Measurements from ENCODE around the gene PSMB3.

The PSMB3 gene

DNA sequence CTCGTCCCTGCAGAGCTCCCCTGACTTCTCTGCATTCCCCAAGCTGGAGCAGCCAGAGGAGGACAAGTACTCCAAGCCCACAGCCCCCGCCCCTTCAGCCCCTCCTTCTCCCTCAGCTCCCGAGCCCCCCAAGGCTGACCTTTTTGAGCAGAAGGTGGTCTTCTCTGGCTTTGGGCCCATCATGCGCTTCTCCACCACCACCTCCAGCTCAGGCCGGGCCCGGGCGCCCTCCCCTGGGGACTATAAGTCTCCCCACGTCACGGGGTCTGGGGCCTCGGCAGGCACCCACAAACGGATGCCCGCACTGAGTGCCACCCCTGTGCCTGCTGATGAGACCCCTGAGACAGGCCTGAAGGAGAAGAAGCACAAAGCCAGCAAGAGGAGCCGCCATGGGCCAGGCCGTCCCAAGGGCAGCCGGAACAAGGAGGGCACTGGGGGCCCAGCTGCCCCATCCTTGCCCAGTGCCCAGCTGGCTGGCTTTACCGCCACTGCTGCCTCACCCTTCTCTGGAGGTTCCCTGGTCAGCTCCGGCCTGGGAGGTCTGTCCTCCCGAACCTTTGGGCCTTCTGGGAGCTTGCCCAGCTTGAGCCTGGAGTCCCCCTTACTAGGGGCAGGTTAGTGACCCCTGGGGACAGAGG is 36.1 kb upstream of the PSMB3 start:
- H3K4me3 ChIP-seq (replicated peaks; ENCODE audit: insufficient read depth, low read length) = no peak overlapping the region
- TF ChIP-seq, protein P1, sequence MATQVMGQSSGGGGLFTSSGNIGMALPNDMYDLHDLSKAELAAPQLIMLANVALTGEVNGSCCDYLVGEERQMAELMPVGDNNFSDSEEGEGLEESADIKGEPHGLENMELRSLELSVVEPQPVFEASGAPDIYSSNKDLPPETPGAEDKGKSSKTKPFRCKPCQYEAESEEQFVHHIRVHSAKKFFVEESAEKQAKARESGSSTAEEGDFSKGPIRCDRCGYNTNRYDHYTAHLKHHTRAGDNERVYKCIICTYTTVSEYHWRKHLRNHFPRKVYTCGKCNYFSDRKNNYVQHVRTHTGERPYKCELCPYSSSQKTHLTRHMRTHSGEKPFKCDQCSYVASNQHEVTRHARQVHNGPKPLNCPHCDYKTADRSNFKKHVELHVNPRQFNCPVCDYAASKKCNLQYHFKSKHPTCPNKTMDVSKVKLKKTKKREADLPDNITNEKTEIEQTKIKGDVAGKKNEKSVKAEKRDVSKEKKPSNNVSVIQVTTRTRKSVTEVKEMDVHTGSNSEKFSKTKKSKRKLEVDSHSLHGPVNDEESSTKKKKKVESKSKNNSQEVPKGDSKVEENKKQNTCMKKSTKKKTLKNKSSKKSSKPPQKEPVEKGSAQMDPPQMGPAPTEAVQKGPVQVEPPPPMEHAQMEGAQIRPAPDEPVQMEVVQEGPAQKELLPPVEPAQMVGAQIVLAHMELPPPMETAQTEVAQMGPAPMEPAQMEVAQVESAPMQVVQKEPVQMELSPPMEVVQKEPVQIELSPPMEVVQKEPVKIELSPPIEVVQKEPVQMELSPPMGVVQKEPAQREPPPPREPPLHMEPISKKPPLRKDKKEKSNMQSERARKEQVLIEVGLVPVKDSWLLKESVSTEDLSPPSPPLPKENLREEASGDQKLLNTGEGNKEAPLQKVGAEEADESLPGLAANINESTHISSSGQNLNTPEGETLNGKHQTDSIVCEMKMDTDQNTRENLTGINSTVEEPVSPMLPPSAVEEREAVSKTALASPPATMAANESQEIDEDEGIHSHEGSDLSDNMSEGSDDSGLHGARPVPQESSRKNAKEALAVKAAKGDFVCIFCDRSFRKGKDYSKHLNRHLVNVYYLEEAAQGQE (IDR thresholded peaks at IDR 0.05; ENCODE audit: insufficient replicate concordance, low read depth) = no peak
- no peak for TF ChIP-seq GABPA (IDR thresholded peaks at IDR 0.05; ENCODE audit: low read depth)
- no peak for TF ChIP-seq POLR2AphosphoS5 (IDR thresholded peaks at IDR 0.05; ENCODE audit: low read depth)
- TF ChIP-seq SPI1 (IDR thresholded peaks at IDR 0.05; ENCODE audit: borderline replicate concordance, low read depth) = no peak
- TF ChIP-seq, protein P2, sequence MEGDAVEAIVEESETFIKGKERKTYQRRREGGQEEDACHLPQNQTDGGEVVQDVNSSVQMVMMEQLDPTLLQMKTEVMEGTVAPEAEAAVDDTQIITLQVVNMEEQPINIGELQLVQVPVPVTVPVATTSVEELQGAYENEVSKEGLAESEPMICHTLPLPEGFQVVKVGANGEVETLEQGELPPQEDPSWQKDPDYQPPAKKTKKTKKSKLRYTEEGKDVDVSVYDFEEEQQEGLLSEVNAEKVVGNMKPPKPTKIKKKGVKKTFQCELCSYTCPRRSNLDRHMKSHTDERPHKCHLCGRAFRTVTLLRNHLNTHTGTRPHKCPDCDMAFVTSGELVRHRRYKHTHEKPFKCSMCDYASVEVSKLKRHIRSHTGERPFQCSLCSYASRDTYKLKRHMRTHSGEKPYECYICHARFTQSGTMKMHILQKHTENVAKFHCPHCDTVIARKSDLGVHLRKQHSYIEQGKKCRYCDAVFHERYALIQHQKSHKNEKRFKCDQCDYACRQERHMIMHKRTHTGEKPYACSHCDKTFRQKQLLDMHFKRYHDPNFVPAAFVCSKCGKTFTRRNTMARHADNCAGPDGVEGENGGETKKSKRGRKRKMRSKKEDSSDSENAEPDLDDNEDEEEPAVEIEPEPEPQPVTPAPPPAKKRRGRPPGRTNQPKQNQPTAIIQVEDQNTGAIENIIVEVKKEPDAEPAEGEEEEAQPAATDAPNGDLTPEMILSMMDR (IDR thresholded peaks at IDR 0.05; ENCODE audit: insufficient read depth, low read length) = no peak
- DNase-seq (ENCODE audit: low read depth in 1 of 2, low spot score in 1 of 2) = no peak
- no peak overlapping the region for H3K27ac ChIP-seq (replicated peaks)
- no peaks in the 10 kb centered on the region for H3K27me3 ChIP-seq (ENCODE audit: insufficient read depth, poor library complexity, severe bottlenecking)

DNA sequence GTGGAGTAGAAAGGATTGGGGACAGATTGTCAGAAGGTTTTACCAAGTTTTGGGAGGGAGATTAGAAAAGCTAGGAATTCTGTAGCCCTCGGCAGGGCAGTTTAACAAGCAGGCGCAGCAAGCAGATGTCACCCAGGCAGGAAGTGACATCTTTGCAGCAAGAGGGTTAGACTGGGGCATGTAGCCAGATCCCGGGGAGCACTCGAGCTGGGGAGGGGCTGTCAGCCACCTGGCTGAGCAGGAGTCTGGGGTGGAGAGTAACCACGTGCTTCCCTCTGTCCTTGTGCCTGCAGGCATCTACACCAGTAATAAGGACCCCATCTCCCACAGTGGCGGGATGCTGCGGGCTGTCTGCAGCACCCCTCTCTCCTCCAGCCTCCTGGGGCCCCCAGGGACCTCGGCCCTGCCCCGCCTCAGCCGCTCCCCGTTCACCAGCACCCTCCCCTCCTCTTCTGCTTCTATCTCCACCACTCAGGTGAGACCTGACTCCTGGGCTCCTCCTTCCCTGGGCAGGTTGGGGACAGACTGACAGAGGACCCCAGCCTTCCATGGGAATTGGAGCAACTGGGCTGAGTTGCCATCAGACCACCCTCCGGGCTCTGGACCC is 35.3 kb upstream of the PSMB3 start:
- Histone ChIP-seq H3K4me3 (replicated peaks; ENCODE audit: insufficient read depth, low read length) (no peak overlapping the region), H3K27me3 (ENCODE audit: insufficient read depth, poor library complexity, severe bottlenecking) (no peaks in the 10 kb centered on the region), H3K27ac (replicated peaks) (no peak overlapping the region)
- no peak for DNase-seq (ENCODE audit: low read depth in 1 of 2, low spot score in 1 of 2)
- TF ChIP-seq SPI1 (IDR thresholded peaks at IDR 0.05; ENCODE audit: borderline replicate concordance, low read depth) (no peak), POLR2AphosphoS5 (IDR thresholded peaks at IDR 0.05; ENCODE audit: low read depth) (no peak), GABPA (IDR thresholded peaks at IDR 0.05; ENCODE audit: low read depth) (no peak)
- TF ChIP-seq, protein P1 (IDR thresholded peaks at IDR 0.05; ENCODE audit: insufficient replicate concordance, low read depth) = no peak
- TF ChIP-seq, protein P2 (IDR thresholded peaks at IDR 0.05; ENCODE audit: insufficient read depth, low read length) = no peak

DNA sequence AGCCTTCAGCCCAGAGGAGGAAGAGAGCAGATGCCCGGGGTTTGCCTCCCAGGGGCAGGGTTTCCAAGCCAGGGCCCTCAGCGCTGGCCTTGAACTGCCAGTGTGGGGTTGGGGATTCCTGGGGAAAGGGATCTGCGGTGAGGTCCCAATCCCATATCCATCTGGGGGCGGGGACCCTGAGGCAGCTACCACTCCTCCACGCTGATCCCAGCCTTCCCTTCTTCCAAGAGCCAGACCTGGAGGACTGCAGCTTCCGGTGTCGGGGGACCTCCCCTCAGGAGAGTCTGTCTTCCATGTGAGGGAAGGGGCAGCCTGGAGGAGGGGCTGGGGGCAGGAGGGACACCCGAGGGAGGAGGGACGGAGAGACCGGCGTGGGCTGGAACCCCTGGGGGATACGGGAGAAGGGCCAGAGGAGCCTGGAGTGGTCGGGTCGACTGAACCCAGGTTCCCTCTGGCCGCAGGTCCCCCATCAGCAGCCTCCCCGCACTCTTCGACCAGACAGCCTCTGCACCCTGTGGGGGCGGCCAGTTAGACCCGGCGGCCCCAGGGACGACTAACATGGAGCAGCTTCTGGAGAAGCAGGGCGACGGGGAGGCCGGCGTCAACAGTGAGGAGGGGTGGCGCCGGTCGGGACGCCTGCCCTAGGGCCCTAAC is 33.1 kb upstream of the PSMB3 start:
- no peak for DNase-seq (ENCODE audit: low read depth in 1 of 2, low spot score in 1 of 2)
- Histone ChIP-seq H3K27me3 (ENCODE audit: insufficient read depth, poor library complexity, severe bottlenecking) (no peaks in the 10 kb centered on the region), H3K4me3 (replicated peaks; ENCODE audit: insufficient read depth, low read length) (no peak overlapping the region), H3K27ac (replicated peaks) (no peak overlapping the region)
- TF ChIP-seq SPI1 (IDR thresholded peaks at IDR 0.05; ENCODE audit: borderline replicate concordance, low read depth) (no peak), GABPA (IDR thresholded peaks at IDR 0.05; ENCODE audit: low read depth) (no peak), POLR2AphosphoS5 (IDR thresholded peaks at IDR 0.05; ENCODE audit: low read depth) (no peak)
- TF ChIP-seq, protein P1 (IDR thresholded peaks at IDR 0.05; ENCODE audit: insufficient replicate concordance, low read depth) = no peak
- TF ChIP-seq, protein P2 (IDR thresholded peaks at IDR 0.05; ENCODE audit: insufficient read depth, low read length) = no peak
